Hematopoietic multipotent progenitor cell treated with erythropoietin and hydrocortisone succinate and interleukin-3 and kit ligand, for 17 days (in vitro differentiated cells): ENCODE results near the gene ZC3H8.

ENCODE experiments used
- DNase-seq: peaks from one replicate; pipeline ENCODE4 v3.0.0-alpha.2; 2015; ENCODE audit warnings: low spot score

Gene ZC3H8

GRCh38 chr2:112195167-112195766, 59.6 kb downstream of the ZC3H8 start:
- no peak for DNase-seq

DNA sequence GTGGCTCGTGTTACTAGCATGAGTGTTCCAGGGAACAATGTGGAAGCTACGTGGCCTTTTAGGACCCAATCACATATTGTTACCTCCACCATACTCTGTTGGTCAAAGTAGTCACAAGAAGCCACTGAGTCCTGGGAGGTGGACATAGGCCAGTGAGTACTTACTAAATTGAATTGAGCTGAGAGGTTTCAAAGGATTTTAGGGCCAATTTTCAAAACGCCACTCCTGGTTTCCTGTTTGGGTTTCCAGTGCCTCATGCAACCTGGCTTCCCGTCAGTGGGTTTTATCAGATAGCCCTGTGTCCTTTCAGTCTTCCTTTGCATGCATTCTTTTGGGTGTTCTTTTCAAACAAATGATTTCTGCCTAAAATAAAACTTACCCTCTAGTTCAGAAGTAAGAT, 60.4 kb downstream of the ZC3H8 start:
- no peak for DNase-seq

DNA sequence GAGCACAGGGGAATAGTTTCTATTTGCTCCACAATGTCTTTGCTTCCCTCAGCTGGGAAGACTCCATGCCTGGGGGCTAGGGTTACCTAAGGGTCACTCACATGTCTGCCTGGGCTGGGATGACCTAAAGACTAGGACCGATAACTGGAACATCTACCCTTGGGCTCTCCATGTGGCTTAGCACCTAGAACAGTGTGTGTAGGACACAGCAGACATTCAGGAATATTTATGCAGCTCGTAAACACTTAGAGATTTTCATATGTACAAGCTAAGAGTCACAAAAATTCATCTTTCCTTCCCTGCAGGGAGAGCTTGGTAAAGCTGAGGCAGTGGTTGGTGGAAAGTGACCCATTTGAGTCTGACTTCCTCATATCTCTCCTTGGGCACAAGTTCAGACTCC, 60.8 kb downstream of the ZC3H8 start:
- DNase-seq: no peak

DNA sequence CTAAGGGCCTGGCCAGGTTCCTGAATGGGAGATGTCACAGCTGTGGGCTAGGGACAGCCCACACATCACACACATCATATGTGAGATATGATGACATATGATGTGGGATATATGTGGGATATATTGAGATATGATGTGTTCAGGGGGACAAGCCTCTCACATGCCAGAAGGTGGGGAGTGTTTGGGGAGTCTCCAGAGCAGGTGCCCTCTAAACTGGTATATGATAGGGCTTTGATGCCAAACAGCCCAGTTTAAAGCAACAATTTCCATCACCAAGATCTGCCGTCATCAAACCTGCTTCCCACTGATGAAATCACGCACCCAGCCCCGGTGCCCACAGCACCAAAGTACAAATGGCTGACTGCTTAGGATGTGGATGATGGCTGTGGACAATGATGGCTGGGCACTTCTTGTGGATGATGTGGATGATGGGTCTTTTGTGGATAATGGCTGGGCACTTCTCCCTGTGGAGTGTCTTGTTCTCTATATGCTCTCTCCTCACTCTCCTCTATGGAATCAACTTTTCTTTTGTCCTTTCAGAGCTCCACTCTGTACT, 65.8 kb downstream of the ZC3H8 start:
- no peak for DNase-seq

- no peak for DNase-seq
Measured at GRCh38 chr2:112187805-112188596, 66.8 kb downstream of the ZC3H8 start.

GRCh38 chr2:112187046-112187715, 67.7 kb downstream of the ZC3H8 start:
- no peak for DNase-seq

DNA sequence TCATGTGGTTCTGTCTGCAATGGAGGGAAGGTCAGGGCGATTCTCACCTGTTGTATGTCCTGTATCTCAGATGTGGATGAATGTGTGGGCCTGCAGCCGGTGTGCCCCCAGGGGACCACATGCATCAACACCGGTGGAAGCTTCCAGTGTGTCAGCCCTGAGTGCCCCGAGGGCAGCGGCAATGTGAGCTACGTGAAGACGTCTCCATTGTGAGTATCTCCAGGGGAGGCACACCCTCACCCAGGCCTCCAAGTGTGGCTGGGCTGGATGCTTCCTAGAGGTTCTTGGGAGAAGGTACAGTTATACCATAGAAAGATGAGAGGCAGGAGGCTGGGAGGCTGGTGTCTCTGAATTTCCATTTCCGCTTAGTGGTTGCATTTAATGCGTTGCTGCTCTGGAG, 69.7 kb downstream of the ZC3H8 start:
- no peak for DNase-seq

DNA sequence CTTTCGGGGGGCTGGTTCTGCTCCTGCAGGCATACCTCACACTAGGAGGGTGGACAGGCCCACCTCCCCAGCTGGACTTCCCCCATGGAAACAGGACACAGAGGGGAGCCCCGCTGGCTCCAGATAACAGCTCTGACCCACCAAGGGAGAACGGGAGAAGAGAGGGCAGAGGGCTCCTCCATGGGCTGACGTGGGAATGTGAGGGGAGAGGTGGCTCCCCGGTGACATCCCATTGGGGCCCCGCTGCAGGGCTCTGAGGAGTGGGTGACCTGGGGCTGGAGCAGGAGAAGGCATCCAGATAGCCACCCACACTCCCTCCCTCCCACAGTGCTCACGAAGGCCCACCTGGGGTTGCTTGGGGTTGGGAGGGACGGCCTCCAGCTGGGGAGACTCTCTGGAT, 70.7 kb downstream of the ZC3H8 start:
- no peak for DNase-seq

GRCh38 chr2:112183327-112184025, 71.4 kb downstream of the ZC3H8 start:
- DNase-seq: no peak

DNA sequence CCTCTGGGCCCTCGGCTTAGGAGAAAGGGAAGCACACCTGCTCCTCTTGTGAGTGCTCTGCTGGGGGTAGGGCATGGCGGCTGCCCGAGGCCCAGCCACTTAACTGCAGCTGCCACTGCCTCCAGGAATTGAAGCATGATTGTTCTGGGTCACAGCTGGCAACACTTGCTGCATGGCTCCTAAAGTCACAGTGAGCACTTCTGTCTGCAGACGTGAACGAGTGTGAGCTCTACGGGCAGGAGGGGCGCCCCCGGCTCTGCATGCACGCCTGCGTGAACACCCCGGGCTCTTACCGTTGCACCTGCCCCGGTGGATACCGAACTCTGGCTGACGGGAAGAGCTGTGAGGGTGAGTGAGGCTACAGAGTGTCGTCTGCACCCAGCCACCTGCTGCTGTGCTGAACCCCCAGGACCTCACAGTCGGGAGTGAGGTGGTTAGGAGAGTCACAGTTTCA, 72.2 kb downstream of the ZC3H8 start:
- no peak for DNase-seq

GRCh38 chr2:112181571-112182290, 73.1 kb downstream of the ZC3H8 start:
- no peak for DNase-seq

DNA sequence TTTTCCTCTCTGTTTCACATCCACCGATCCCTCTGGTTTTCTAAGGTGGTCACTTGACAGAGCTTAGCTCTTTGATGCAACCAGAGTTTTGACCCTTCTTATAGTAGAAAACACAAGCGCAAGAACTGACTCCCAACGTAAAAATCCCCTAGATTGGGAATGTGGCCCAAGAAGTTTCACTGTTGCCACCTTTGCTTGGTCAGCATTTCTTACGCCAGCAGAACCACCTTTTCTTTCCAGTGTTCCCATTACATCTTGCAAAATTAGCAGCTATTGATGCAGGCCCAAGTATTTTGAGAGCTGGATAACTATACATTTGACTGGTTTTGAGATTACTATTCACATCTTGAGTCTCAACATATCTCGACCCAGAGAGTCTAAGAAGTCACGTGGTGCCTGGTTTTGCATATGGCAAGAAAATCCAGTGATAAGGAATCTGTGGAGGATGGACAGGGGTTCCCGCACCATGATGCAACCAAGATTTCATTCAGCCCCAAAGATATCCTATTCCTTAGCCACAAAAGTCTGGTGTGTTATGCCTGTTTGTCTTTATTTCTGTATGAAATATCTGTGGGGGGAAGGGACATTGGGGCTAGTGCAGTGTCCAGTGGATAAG, 78.8 kb downstream of the ZC3H8 start:
- DNase-seq: no peak

DNA sequence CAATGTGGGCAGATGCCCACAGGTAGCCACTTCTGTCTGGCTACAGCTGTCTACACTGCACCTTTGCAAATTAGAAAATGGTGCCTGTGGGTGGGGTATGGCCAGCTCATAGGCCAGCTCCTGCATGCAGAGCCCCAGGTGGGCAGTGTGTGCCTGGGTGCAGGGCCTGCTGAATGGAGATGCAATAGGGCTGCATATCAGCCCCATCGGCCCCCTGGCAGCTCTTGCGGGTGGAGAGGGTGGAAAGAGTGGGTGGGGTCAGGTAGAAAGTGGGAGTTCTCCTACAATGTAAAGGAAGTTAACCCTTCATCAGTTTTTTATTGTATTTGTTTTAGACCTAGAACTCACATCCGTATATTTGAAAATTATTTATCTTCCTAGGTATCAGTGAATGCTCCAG, 79.5 kb downstream of the ZC3H8 start:
- DNase-seq: no peak

- no peak for DNase-seq
Measured at GRCh38 chr2:112174383-112174782, 80.5 kb downstream of the ZC3H8 start.

DNA sequence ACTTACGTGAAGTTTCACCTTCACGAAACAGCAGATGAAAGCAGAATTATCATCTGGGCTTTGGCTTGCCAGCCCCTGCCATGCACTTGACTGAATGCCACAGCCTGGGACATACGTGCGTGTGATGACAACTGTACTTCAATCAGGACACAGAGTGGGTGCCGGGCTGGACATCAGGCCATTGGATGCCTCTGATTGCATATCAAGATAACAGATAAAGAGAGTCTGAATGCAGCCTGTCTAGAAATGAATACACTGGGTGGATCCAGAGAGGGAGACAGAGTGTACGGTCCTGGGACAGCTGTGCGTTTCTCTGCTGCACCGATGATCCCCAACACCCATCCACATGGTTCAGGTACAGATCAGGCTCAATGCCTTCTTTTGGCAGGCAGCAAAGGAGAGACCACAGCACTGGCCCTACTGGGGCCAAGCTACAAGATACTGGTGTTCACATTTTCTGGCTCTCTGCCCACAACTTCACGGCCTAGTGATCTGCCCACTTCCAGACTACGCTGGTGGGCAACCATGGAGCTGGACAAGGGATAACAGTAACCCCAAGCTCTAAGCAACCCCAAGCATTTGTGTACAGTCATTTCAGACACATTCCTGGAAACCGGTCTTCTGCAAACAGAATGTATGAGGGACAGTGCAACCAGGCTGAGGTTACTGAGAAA, 81.1 kb downstream of the ZC3H8 start:
- no peak for DNase-seq

- no peak for DNase-seq
Measured at GRCh38 chr2:112170495-112170894, 84.3 kb downstream of the ZC3H8 start.

- no peak for DNase-seq
Measured at GRCh38 chr2:112168422-112169124, 86.3 kb downstream of the ZC3H8 start.

DNA sequence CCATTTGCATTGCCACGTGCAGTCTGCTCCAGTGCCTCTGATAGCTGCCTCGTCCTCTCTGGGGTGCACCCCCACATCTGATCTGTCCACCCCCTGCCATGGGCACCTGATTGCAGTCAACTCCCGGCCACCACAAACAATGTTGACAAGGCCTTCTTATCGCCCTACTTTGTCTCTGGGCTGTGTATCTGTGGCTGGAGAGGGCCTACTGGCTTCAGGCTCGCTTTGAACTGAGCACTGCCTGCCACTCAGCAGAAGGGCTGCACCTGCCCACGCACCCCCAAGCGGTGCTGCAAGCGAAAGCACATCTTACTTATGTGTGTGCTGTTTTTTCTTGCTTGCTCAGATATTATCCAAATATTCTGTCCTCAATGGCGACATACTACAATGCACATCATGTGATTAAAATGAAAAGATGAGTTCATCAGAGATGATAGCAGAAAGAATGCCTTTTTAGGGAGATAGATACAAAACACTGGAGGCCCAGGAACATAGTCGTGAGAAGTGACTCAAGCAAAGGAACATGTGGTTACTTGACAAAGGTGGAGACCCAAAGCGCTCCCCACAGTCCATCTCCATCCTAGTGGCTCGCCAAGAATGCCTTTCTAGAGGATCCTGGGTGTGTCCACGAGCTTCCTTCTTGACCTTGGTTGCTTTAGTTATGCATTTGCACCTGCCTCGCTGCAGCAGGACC, 87.9 kb downstream of the ZC3H8 start:
- DNase-seq: no peak

- DNase-seq: no peak
Measured at GRCh38 chr2:112165296-112165695, 89.5 kb downstream of the ZC3H8 start.
